Stimulated activated naive CD8-positive, alpha-beta T cell treated with anti-CD3 and anti-CD28 coated beads, Interleukin-15, Interleukin-2, amounts not matched to agents 100 ng/mL and 50 ng/mL, for 24 hours (primary cell): ENCODE measurements around the gene GDPGP1.
A peak's percentile ranks its signal among the peaks of the same experiment; 100 is the strongest.

Experiments used
- H3K27ac Mint-ChIP-seq: one replicate; pipeline ENCODE4 v1.8.0; 2021; ENCODE audit warnings: mild to moderate bottlenecking, mixed read lengths
- H3K27me3 Mint-ChIP-seq: one replicate; pipeline ENCODE4 v1.8.0; 2021; ENCODE audit warnings: mixed read lengths
- H3K36me3 Mint-ChIP-seq: one replicate; pipeline ENCODE4 v1.8.0; 2021; ENCODE audit warnings: low read depth, mixed read lengths
- H3K4me1 Mint-ChIP-seq: one replicate; pipeline ENCODE4 v1.8.0; 2021; ENCODE audit warnings: low read depth, mixed read lengths
- H3K4me3 Mint-ChIP-seq: one replicate; pipeline ENCODE4 v1.8.0; 2021; ENCODE audit warnings: mild to moderate bottlenecking, mixed read lengths
- H3K9me3 Mint-ChIP-seq: one replicate; pipeline ENCODE4 v1.8.0; 2021; ENCODE audit warnings: mixed read lengths

The GDPGP1 gene

GRCh38 chr15:90228960-90229359, 5.0 kb upstream of the GDPGP1 start:
- H3K36me3 Mint-ChIP-seq = peaks cover 42% of the 10 kb centered on the region
- peak overlapping the region; percentile 0 for H3K27ac Mint-ChIP-seq
- H3K4me1 Mint-ChIP-seq = peaks cover 34% of the 10 kb centered on the region
- no peaks in the 10 kb centered on the region for H3K27me3 Mint-ChIP-seq
- no peak overlapping the region for H3K4me3 Mint-ChIP-seq
- H3K9me3 Mint-ChIP-seq = no peaks in the 10 kb centered on the region

- H3K36me3 Mint-ChIP-seq = peaks cover 42% of the 10 kb centered on the region
- peaks cover 42% of the 10 kb centered on the region for H3K4me1 Mint-ChIP-seq
- peak overlapping the region; percentile 76 for H3K27ac Mint-ChIP-seq
- no peaks in the 10 kb centered on the region for H3K27me3 Mint-ChIP-seq
- no peaks in the 10 kb centered on the region for H3K9me3 Mint-ChIP-seq
- H3K4me3 Mint-ChIP-seq = peak overlapping the region; percentile 99
Observed at GRCh38 chr15:90230071-90230494, 3.9 kb upstream of the GDPGP1 start.

GRCh38 chr15:90230610-90231009, 3.4 kb upstream of the GDPGP1 start:
- Mint-ChIP-seq H3K4me1 (peaks cover 44% of the 10 kb centered on the region), H3K9me3 (no peaks in the 10 kb centered on the region), H3K36me3 (peaks cover 42% of the 10 kb centered on the region)

GRCh38 chr15:90231028-90232017, 2.7 kb upstream of the GDPGP1 start:
- H3K9me3 Mint-ChIP-seq = no peaks in the 10 kb centered on the region

More at GRCh38 chr15:90230610-90231009, 3.4 kb upstream of the GDPGP1 start:
- H3K4me3 Mint-ChIP-seq = peak overlapping the region; percentile 99
- H3K27me3 Mint-ChIP-seq = no peaks in the 10 kb centered on the region
- peak overlapping the region; percentile 96 for H3K27ac Mint-ChIP-seq

GRCh38 chr15:90232196-90232595, 1.8 kb upstream of the GDPGP1 start:
- peak overlapping the region; percentile 96 for H3K27ac Mint-ChIP-seq
- peaks cover 42% of the 10 kb centered on the region for H3K36me3 Mint-ChIP-seq
- no peaks in the 10 kb centered on the region for H3K9me3 Mint-ChIP-seq
- H3K27me3 Mint-ChIP-seq = no peaks in the 10 kb centered on the region
- H3K4me3 Mint-ChIP-seq = peak overlapping the region; percentile 99
- peaks cover 47% of the 10 kb centered on the region for H3K4me1 Mint-ChIP-seq

More at GRCh38 chr15:90231028-90232017, 2.7 kb upstream of the GDPGP1 start:
- Mint-ChIP-seq H3K4me1 (peaks cover 47% of the 10 kb centered on the region), H3K27ac (peak overlapping the region; percentile 96), H3K36me3 (peaks cover 42% of the 10 kb centered on the region), H3K4me3 (peak overlapping the region; percentile 99), H3K27me3 (no peaks in the 10 kb centered on the region)

GRCh38 chr15:90232941-90233386, 1.0 kb upstream of the GDPGP1 start:
- Mint-ChIP-seq H3K4me1 (peaks cover 47% of the 10 kb centered on the region), H3K27me3 (no peaks in the 10 kb centered on the region), H3K36me3 (peaks cover 42% of the 10 kb centered on the region), H3K4me3 (peak overlapping the region; percentile 99), H3K9me3 (no peaks in the 10 kb centered on the region), H3K27ac (peak overlapping the region; percentile 96)

- Mint-ChIP-seq H3K27me3 (no peaks in the 10 kb centered on the region), H3K27ac (peak within 1 kb of the TSS; percentile 96), H3K36me3 (peaks cover 48% of the 10 kb centered on the region), H3K9me3 (no peaks in the 10 kb centered on the region), H3K4me3 (peak within 1 kb of the TSS; percentile 99), H3K4me1 (peaks cover 47% of the 10 kb centered on the region)
Observed at GRCh38 chr15:90233387-90234095, 468 bp upstream of the GDPGP1 start, which contains the start of gene CIB1. Gene CIB1 (minus strand): TSS chr15:90233941. CDS start chr15:90233885, 56 bp downstream.

GRCh38 chr15:90239371-90239770, 5.4 kb downstream of the GDPGP1 start:
- Mint-ChIP-seq H3K27ac (no peak overlapping the region), H3K9me3 (no peaks in the 10 kb centered on the region), H3K27me3 (no peaks in the 10 kb centered on the region), H3K36me3 (peaks cover 14% of the 10 kb centered on the region), H3K4me1 (peaks cover 17% of the 10 kb centered on the region), H3K4me3 (no peak overlapping the region)

GRCh38 chr15:90240856-90241255, 6.8 kb downstream of the GDPGP1 start:
- Mint-ChIP-seq H3K27ac (no peak overlapping the region), H3K36me3 (peaks cover 14% of the 10 kb centered on the region), H3K4me1 (peaks cover 9% of the 10 kb centered on the region), H3K4me3 (no peak overlapping the region), H3K9me3 (no peaks in the 10 kb centered on the region), H3K27me3 (no peaks in the 10 kb centered on the region)

- Mint-ChIP-seq H3K9me3 (no peaks in the 10 kb centered on the region), H3K4me1 (peaks cover 5% of the 10 kb centered on the region), H3K4me3 (no peak overlapping the region), H3K27me3 (no peaks in the 10 kb centered on the region), H3K36me3 (peaks cover 14% of the 10 kb centered on the region), H3K27ac (no peak overlapping the region)
Observed at GRCh38 chr15:90241343-90242192, 7.6 kb downstream of the GDPGP1 start.

- Mint-ChIP-seq H3K27me3 (no peaks in the 10 kb centered on the region), H3K36me3 (peaks cover 4% of the 10 kb centered on the region), H3K4me3 (no peak overlapping the region), H3K27ac (no peak overlapping the region), H3K4me1 (peaks cover 10% of the 10 kb centered on the region), H3K9me3 (no peaks in the 10 kb centered on the region)
Observed at GRCh38 chr15:90243943-90244639, 10.1 kb downstream of the GDPGP1 start.

GRCh38 chr15:90248789-90249202, 14.8 kb downstream of the GDPGP1 start:
- H3K27me3 Mint-ChIP-seq = no peaks in the 10 kb centered on the region
- no peaks in the 10 kb centered on the region for H3K36me3 Mint-ChIP-seq
- H3K27ac Mint-ChIP-seq = no peak overlapping the region
- no peaks in the 10 kb centered on the region for H3K9me3 Mint-ChIP-seq
- H3K4me1 Mint-ChIP-seq = peaks cover 17% of the 10 kb centered on the region
- peak overlapping the region; percentile 67 for H3K4me3 Mint-ChIP-seq

- Mint-ChIP-seq H3K27me3 (no peaks in the 10 kb centered on the region), H3K4me3 (peak within 1 kb of the TSS; percentile 67), H3K9me3 (no peaks in the 10 kb centered on the region), H3K4me1 (peaks cover 17% of the 10 kb centered on the region), H3K36me3 (no peaks in the 10 kb centered on the region), H3K27ac (no peak within 1 kb of the TSS)
Observed at GRCh38 chr15:90249203-90249863, 15.3 kb downstream of the GDPGP1 start, which contains the start of gene TTLL13. Gene TTLL13 (plus strand): TSS chr15:90249556. CDS start chr15:90250631, 1,075 bp downstream.
